K562 (cell line): Measurements from ENCODE around the gene ZDHHC14. TPM values are rescaled to one million over a fixed set of nuclear protein-coding genes. Genes with fewer than 3 reads are reported as not detected.

Source experiments
- ATAC-seq: fragments of 200-7000 bp; cut with Tn5 transposase; 3 replicates; pipeline ENCODE4 v1.9.1; 2020; ENCODE audit warnings: moderate library complexity
- BruUV-seq: library from RNA; stranded (reverse); fragments of 400-500 nt; replicated peaks from 2 replicates; lab custom pipeline; 2021; lab: Mats Ljungman, UMichigan
- CTCF ChIA-PET: fragments of 300-600 bp; formaldehyde crosslinking; extraction: SDS; loops from one replicate; lab custom pipeline; 2021; ENCODE audit warnings: low intra/inter-chr PET ratio; lab: Yijun Ruan, JAX
- POLR2A ChIA-PET: fragments of 300-600, 350-650 bp; sonication (Branson Sonifier 250); formaldehyde crosslinking; extraction: SDS; loops from one replicate; lab custom pipeline; 2021; ENCODE audit warnings: antibody characterized with exemption, inconsistent platforms; lab: Yijun Ruan, JAX
- DNase-seq, 4 experiments: peaks; one replicate each; pipeline versions ENCODE4 v3.0.0 to v3.0.0-alpha.2; 2011 to 2018; ENCODE audit warnings: low spot score in 3 of 4, mixed read lengths in 3 of 4; ENCODE audit errors: extremely low read depth in 1 of 4
- FAIRE-seq: peaks from 2 replicates; lab custom pipeline; 2011; peaks lifted over from hg19 to GRCh38; lab: Jason Lieb, UNC
- H2AFZ ChIP-seq: 2 replicates; pipeline ENCODE4 v1.6.0; 2011; ENCODE audit warnings: low read depth, low read length, control low read depth, inconsistent platforms
- H3K27ac ChIP-seq: fragments of 200-600 bp; 3 replicates; pipeline ENCODE4 v1.8.0; 2011; ENCODE audit warnings: low read depth, mild to moderate bottlenecking, control low read depth, inconsistent platforms, low read length, moderate library complexity, mixed read lengths; ENCODE audit errors: extremely low read depth
- H3K27me3 ChIP-seq, 2 experiments: fragments of 300-600 bp in 1 of 2; 2 replicates in 1 of 2; 3 replicates in 1 of 2; pipeline versions ENCODE4 v1.6.0 to v1.8.0; 2011; ENCODE audit warnings: inconsistent platforms in 2 of 2, low read length in 2 of 2, mild to moderate bottlenecking in 1 of 2, mixed read lengths in 1 of 2, moderate library complexity in 1 of 2; ENCODE audit not compliant: control insufficient read depth in 2 of 2, insufficient read depth in 2 of 2
- H3K36me3 ChIP-seq: fragments of 300-600 bp; 3 replicates; pipeline ENCODE4 v1.8.0; 2011; ENCODE audit warnings: mild to moderate bottlenecking, low read length, inconsistent platforms; ENCODE audit not compliant: control insufficient read depth, insufficient read depth
- H3K4me1 ChIP-seq, 2 experiments: fragments of 200-600 bp in 1 of 2; replicated peaks in 1 of 2; 2 replicates in 1 of 2; 3 replicates in 1 of 2; pipeline versions ENCODE4 v1.5.1 to v1.8.0; 2011; ENCODE audit warnings: inconsistent platforms in 2 of 2, low read length in 2 of 2, mild to moderate bottlenecking in 1 of 2, mixed read lengths in 1 of 2, moderate library complexity in 1 of 2; ENCODE audit not compliant: control insufficient read depth in 2 of 2, insufficient read depth in 2 of 2
- H3K4me2 ChIP-seq: 2 replicates; pipeline ENCODE4 v1.6.1; 2011; ENCODE audit warnings: low read length, control low read depth, inconsistent platforms, mixed read lengths; ENCODE audit not compliant: insufficient read depth
- H3K4me3 ChIP-seq: fragments of 200-600 bp; sonication (generic), shearing (Covaris generic); 2 replicates; pipeline ENCODE4 v1.5.1; 2016; ENCODE audit warnings: control low read depth, inconsistent platforms
- H3K79me2 ChIP-seq: fragments of 200-600 bp; 3 replicates; pipeline ENCODE4 v1.8.0; 2011; ENCODE audit warnings: low read length, inconsistent platforms; ENCODE audit not compliant: control insufficient read depth, insufficient read depth
- H3K9ac ChIP-seq, 2 experiments: 2 replicates each; pipeline versions ENCODE4 v1.6.0 to v1.6.1; 2011; ENCODE audit warnings: low read depth in 2 of 2, low read length in 2 of 2, control low read depth in 1 of 2, inconsistent platforms in 1 of 2, mild to moderate bottlenecking in 1 of 2, mixed read lengths in 1 of 2; ENCODE audit not compliant: insufficient read depth in 1 of 2
- H3K9me1 ChIP-seq: one replicate; pipeline ENCODE4 v1.6.0; 2011; ENCODE audit warnings: inconsistent platforms, mild to moderate bottlenecking, low read length, moderate library complexity; ENCODE audit not compliant: control insufficient read depth, insufficient read depth
- H3K9me3 ChIP-seq: replicated peaks from 2 replicates; pipeline ENCODE4 v1.5.1; 2011; ENCODE audit warnings: low read depth, low read length, inconsistent platforms; ENCODE audit not compliant: control insufficient read depth, insufficient read depth
- H4K20me1 ChIP-seq: replicated peaks from 2 replicates; pipeline ENCODE4 v1.6.1; 2011; ENCODE audit warnings: low read length, inconsistent platforms, mixed read lengths; ENCODE audit not compliant: control insufficient read depth, insufficient read depth
- CBFA2T3 ChIP-seq: fragments of 450-650 bp; IDR thresholded peaks from 2 replicates; pipeline ENCODE4 v1.6.1; 2017
- CCAR2 ChIP-seq: fragments of 200-400 bp; formaldehyde crosslinking; IDR thresholded peaks from 2 replicates; pipeline ENCODE4 v1.6.1; 2017; ENCODE audit warnings: mild to moderate bottlenecking, low read depth, low read length
- TOE1 ChIP-seq, 2 experiments: fragments of 450-650 bp in 1 of 2; sonication (generic) in 1 of 2; formaldehyde crosslinking in 1 of 2; IDR thresholded peaks; 2 replicates each; pipeline versions ENCODE4 v1.7.1 to v1.8.0; 2016 to 2022; ENCODE audit warnings: borderline replicate concordance in 2 of 2, mild to moderate bottlenecking in 2 of 2, antibody characterized with exemption in 1 of 2, inconsistent platforms in 1 of 2, low read depth in 1 of 2, missing genetic modification reagents in 1 of 2, moderate library complexity in 1 of 2
- ZNF436 ChIP-seq: fragments of 250-450, 450-650 bp; sonication (Bioruptor Pico); formaldehyde crosslinking; IDR thresholded peaks from 2 replicates; pipeline ENCODE4 v1.7.0; 2020; ENCODE audit warnings: mild to moderate bottlenecking
- ZNF449 ChIP-seq: fragments of 250-450 bp; sonication (Bioruptor Pico); IDR thresholded peaks from 2 replicates; pipeline ENCODE4 v1.8.0; 2022; ENCODE audit warnings: moderate library complexity, mild to moderate bottlenecking, inconsistent platforms
- WGBS: fragments of 100-300 bp; shearing (Covaris generic); methylation state at CpG from one replicate; pipeline ENCODE4 v1.1.6; 2016; ENCODE audit warnings: low coverage, mixed read lengths; ENCODE audit not compliant: insufficient coverage; ENCODE audit errors: missing lambda C conversion rate; 5-methylcytosine and 5-hydroxymethylcytosine counted together
- in situ Hi-C: fragments of 300-500 bp; cut with MboI; formaldehyde crosslinking; loops from 4 replicates; pipeline ENCODE4 v1.15.0; 2018; ENCODE audit warnings: inconsistent platforms, mixed read lengths
- intact Hi-C: fragments of 100-400 bp; cut with micrococcal nuclease; formaldehyde crosslinking; loops from 2 replicates; pipeline ENCODE4 v1.14.2; 2022
- polyA plus RNA-seq, 8 experiments: library from polyadenylated mRNA; depleted of rRNA in 4 of 8; stranded (reverse) in 5 of 8; unstranded in 3 of 8; fragments of >200 nt; fragmentation: Nextera tagmentation in 2 of 8; fragmentation: Illumina TruSeq in 1 of 8; extraction: Ambion mirVana in 2 of 8; extraction: Trizol in 1 of 8; gene quantifications; 2 replicates each; pipeline versions ENCODE4 v1.2.1 to v1.2.3, GENCODE V29; 2011 to 2014; ENCODE audit warnings: inconsistent platforms in 1 of 8, missing spikeins in 1 of 8
- total RNA-seq, 7 experiments: library from RNA; depleted of rRNA in 6 of 7; stranded (reverse); fragments of >200 nt in 6 of 7; fragmentation: Illumina TruSeq in 2 of 7; extraction: Trizol in 2 of 7; gene quantifications; 2 replicates each; pipeline versions ENCODE4 v1.2.1 to v1.2.3, GENCODE V29; 2011 to 2021; ENCODE audit warnings: low replicate concordance in 1 of 7
- TF ChIP-seq, protein P1 (sequence below): fragments of 450-650 bp; IDR thresholded peaks from one replicate; pipeline ENCODE4 v1.6.1; 2018; ENCODE audit warnings: mild to moderate bottlenecking, moderate library complexity; ENCODE audit not compliant: partially characterized antibody
- TF ChIP-seq, protein P2 (sequence below): fragments of 200-800 bp; sonication (Bioruptor generic); IDR thresholded peaks from 2 replicates; pipeline ENCODE4 v1.6.1; 2017; ENCODE audit warnings: missing genetic modification characterization, missing compliant biosample characterization

Gene ZDHHC14
- total and polyA plus RNA-seq, 9 of the 15 experiments (the other 6 are each of a cell fraction or from before 2014, with no cell fraction given), result 0.92 to 23.1 (median 13.8) TPM

GRCh38 chr6:157471895-157472686 lies 91.1 kb downstream of the ZDHHC14 start:
- intact Hi-C loops, result no loop called here
- Histone ChIP-seq H3K27me3 (no peaks in the 10 kb centered on the region), H3K79me2 (0 out of 3 replicates have a peak, but pooled peaks cover 3% of the 10 kb centered on the region)
- no TSS peak for BruUV-seq
- POLR2A ChIA-PET, result interaction anchor here (0.6 to 4.4 kb wide), 4 partner anchors 8 to 541 kb away, joined by 3 to 14 read pairs (median 4); no protein-coding TSS in a partner anchor
- no peak for TF ChIP-seq TOE1 (IDR thresholded peaks at IDR 0.05; ENCODE audit: borderline replicate concordance)
- TF ChIP-seq TOE1 (CRISPR knock-in tag; IDR thresholded peaks at IDR 0.05; ENCODE audit: borderline replicate concordance, low read depth), result no peak
- TF ChIP-seq ZNF436, result no peak
- no peak for TF ChIP-seq ZNF449 (CRISPR knock-in tag)
- TF ChIP-seq, protein P1, sequence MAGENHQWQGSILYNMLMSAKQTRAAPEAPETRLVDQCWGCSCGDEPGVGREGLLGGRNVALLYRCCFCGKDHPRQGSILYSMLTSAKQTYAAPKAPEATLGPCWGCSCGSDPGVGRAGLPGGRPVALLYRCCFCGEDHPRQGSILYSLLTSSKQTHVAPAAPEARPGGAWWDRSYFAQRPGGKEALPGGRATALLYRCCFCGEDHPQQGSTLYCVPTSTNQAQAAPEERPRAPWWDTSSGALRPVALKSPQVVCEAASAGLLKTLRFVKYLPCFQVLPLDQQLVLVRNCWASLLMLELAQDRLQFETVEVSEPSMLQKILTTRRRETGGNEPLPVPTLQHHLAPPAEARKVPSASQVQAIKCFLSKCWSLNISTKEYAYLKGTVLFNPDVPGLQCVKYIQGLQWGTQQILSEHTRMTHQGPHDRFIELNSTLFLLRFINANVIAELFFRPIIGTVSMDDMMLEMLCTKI, result no peak
- peak; percentile 43 for TF ChIP-seq CBFA2T3
- TF ChIP-seq CCAR2, result no peak
- TF ChIP-seq, protein P2, sequence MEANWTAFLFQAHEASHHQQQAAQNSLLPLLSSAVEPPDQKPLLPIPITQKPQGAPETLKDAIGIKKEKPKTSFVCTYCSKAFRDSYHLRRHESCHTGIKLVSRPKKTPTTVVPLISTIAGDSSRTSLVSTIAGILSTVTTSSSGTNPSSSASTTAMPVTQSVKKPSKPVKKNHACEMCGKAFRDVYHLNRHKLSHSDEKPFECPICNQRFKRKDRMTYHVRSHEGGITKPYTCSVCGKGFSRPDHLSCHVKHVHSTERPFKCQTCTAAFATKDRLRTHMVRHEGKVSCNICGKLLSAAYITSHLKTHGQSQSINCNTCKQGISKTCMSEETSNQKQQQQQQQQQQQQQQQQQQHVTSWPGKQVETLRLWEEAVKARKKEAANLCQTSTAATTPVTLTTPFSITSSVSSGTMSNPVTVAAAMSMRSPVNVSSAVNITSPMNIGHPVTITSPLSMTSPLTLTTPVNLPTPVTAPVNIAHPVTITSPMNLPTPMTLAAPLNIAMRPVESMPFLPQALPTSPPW (CRISPR knock-in tag), result no peak
- TF ChIP-seq, all 486 proteins: peak for 1
- Histone ChIP-seq H3K4me1 (peaks cover 9 to 10% of the 10 kb centered on the region in 2 experiments; a peak in 4 of 5 replicates), H3K9me3 (no peaks in the 10 kb centered on the region), H3K4me2 (no peak overlapping the region), H3K9ac (peak overlapping the region in 1 of 2 experiments; percentile 68; a peak in 1 of 4 replicates), H3K4me3 (no peak overlapping the region), H3K27ac (no peak overlapping the region), H4K20me1 (no peaks in the 10 kb centered on the region), H2AFZ (no peak overlapping the region), H3K9me1 (no peaks in the 10 kb centered on the region), H3K36me3 (no peaks in the 10 kb centered on the region)
- in situ Hi-C loops, result no loop called here
- FAIRE-seq, result no peak
- ATAC-seq, result peak; percentile 41; the same call in 2 of the 3 replicates
- CTCF ChIA-PET, result no interaction called here
- WGBS, result 57% methylated on average over 17 of the region's 17 CpGs
- no peak for DNase-seq
